Ishikawa (cell line): ENCODE results near the gene KRT82.
A peak's percentile ranks its signal among the peaks of the same experiment; 100 is the strongest.

Experiments used
- CEBPB ChIP-seq: IDR thresholded peaks from 2 replicates; pipeline ENCODE4 v1.6.1; 2012
- CREB1 ChIP-seq: IDR thresholded peaks from 2 replicates; pipeline ENCODE4 v1.6.1; 2012; ENCODE audit warnings: low read depth
- EGR1 ChIP-seq: IDR thresholded peaks from 2 replicates; pipeline ENCODE4 v1.6.1; 2012
- EP300 ChIP-seq: IDR thresholded peaks from 2 replicates; pipeline ENCODE4 v1.6.1; 2012; ENCODE audit warnings: borderline replicate concordance
- FOXM1 ChIP-seq: IDR thresholded peaks from 2 replicates; pipeline ENCODE4 v1.6.1; 2012; ENCODE audit warnings: low read depth, borderline replicate concordance
- MAX ChIP-seq: IDR thresholded peaks from 2 replicates; pipeline ENCODE4 v1.6.1; 2012
- NFIC ChIP-seq: IDR thresholded peaks from 2 replicates; pipeline ENCODE4 v1.6.1; 2012
- RAD21 ChIP-seq: IDR thresholded peaks from 2 replicates; pipeline ENCODE4 v1.6.1; 2012; ENCODE audit warnings: low read depth
- REST ChIP-seq: IDR thresholded peaks from 2 replicates; pipeline ENCODE4 v1.6.1; 2012; ENCODE audit warnings: low read depth, mild to moderate bottlenecking
- TAF1 ChIP-seq: IDR thresholded peaks from 2 replicates; pipeline ENCODE4 v1.6.1; 2012; ENCODE audit warnings: low read depth, mild to moderate bottlenecking
- TCF12 ChIP-seq: IDR thresholded peaks from 2 replicates; pipeline ENCODE4 v1.6.1; 2012; ENCODE audit warnings: low read depth
- TEAD4 ChIP-seq: IDR thresholded peaks from 2 replicates; pipeline ENCODE4 v1.6.1; 2012
- USF1 ChIP-seq: IDR thresholded peaks from 2 replicates; pipeline ENCODE4 v1.6.1; 2012
- YY1 ChIP-seq: IDR thresholded peaks from 2 replicates; pipeline ENCODE4 v1.6.1; 2012; ENCODE audit warnings: low read depth
- ZBTB7A ChIP-seq: IDR thresholded peaks from 2 replicates; pipeline ENCODE4 v1.6.1; 2012; ENCODE audit warnings: low read depth

Gene KRT82

GRCh38 chr12:52371716-52372115 lies 34.4 kb downstream of the KRT82 start:
- TF ChIP-seq TCF12 (no peak), EGR1 (no peak), CREB1 (no peak), EP300 (no peak), ZBTB7A (no peak), TAF1 (no peak)

- TF ChIP-seq MAX: peak; percentile 87
- TF ChIP-seq RAD21: no peak
- TF ChIP-seq NFIC: peak; percentile 73
- TF ChIP-seq ZBTB7A: no peak
- no peak for TF ChIP-seq REST
- TF ChIP-seq TEAD4: peak; percentile 50
- peak; percentile 88 for TF ChIP-seq USF1
Measured at GRCh38 chr12:52370926-52371608, 35.1 kb downstream of the KRT82 start.

GRCh38 chr12:52369809-52370208 lies 36.3 kb downstream of the KRT82 start:
- TF ChIP-seq TCF12 (no peak), RAD21 (no peak), USF1 (no peak), ZBTB7A (no peak), CEBPB (no peak), YY1 (no peak), TEAD4 (no peak), FOXM1 (no peak), MAX (no peak), REST (no peak), TAF1 (no peak), EP300 (no peak), CREB1 (no peak), EGR1 (no peak), NFIC (no peak)

GRCh38 chr12:52369211-52369610 lies 36.9 kb downstream of the KRT82 start:
- no peak for TF ChIP-seq TCF12
- no peak for TF ChIP-seq EGR1
- TF ChIP-seq TAF1: no peak
- no peak for TF ChIP-seq YY1
- TF ChIP-seq MAX: no peak
- TF ChIP-seq FOXM1: no peak
- TF ChIP-seq CREB1: no peak
- TF ChIP-seq REST: no peak

GRCh38 chr12:52368508-52368907 lies 37.6 kb downstream of the KRT82 start:
- no peak for TF ChIP-seq TCF12
